GM12874 (cell line): Measurements from ENCODE around the gene PAPOLB.

Experiments used
- TF ChIP-seq, protein P1 (sequence below): IDR thresholded peaks from 2 replicates; pipeline ENCODE4 v1.5.1; 2011; ENCODE audit warnings: low read depth, mild to moderate bottlenecking, control low read depth, low read length, moderate library complexity; ENCODE audit not compliant: insufficient read depth

PAPOLB gene

DNA sequence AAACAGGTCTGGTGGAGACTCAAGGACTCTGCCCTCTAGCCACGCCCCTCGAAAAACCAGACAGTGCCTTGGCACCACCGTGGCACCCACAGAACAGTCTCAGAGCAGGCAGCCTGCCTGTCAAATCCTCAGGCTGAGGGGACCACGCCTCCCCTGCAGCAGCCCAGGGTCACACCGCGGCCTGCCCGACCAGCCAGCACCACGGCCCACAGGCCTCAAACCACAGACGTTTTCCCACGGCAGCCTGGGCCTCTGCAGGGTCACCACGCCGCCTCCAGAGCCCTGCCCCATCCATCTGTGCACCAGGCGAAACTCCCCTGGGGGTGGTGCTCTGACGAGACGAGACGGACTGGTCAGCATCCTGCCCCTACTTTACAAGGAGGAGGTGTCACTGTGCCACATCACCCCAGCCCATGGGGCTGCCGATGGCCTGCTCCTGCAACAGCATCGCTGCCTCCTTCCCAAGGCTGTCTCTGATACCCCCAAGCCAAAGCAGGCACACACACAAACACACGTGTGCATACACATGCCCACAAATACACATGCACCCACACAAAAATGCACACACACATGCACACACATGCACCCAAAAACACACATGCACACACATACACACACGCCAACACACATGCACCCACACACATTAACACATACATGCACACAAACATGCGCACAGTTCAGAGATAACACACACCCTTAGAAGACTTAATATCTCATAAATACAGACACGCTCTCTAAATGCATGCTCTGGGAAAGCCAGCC lies 24.6 kb downstream of the PAPOLB start:
- TF ChIP-seq, protein P1, sequence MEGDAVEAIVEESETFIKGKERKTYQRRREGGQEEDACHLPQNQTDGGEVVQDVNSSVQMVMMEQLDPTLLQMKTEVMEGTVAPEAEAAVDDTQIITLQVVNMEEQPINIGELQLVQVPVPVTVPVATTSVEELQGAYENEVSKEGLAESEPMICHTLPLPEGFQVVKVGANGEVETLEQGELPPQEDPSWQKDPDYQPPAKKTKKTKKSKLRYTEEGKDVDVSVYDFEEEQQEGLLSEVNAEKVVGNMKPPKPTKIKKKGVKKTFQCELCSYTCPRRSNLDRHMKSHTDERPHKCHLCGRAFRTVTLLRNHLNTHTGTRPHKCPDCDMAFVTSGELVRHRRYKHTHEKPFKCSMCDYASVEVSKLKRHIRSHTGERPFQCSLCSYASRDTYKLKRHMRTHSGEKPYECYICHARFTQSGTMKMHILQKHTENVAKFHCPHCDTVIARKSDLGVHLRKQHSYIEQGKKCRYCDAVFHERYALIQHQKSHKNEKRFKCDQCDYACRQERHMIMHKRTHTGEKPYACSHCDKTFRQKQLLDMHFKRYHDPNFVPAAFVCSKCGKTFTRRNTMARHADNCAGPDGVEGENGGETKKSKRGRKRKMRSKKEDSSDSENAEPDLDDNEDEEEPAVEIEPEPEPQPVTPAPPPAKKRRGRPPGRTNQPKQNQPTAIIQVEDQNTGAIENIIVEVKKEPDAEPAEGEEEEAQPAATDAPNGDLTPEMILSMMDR = no peak

GRCh38 chr7:4836206-4836661 lies 25.6 kb downstream of the PAPOLB start:
- TF ChIP-seq, protein P1 = no peak

DNA sequence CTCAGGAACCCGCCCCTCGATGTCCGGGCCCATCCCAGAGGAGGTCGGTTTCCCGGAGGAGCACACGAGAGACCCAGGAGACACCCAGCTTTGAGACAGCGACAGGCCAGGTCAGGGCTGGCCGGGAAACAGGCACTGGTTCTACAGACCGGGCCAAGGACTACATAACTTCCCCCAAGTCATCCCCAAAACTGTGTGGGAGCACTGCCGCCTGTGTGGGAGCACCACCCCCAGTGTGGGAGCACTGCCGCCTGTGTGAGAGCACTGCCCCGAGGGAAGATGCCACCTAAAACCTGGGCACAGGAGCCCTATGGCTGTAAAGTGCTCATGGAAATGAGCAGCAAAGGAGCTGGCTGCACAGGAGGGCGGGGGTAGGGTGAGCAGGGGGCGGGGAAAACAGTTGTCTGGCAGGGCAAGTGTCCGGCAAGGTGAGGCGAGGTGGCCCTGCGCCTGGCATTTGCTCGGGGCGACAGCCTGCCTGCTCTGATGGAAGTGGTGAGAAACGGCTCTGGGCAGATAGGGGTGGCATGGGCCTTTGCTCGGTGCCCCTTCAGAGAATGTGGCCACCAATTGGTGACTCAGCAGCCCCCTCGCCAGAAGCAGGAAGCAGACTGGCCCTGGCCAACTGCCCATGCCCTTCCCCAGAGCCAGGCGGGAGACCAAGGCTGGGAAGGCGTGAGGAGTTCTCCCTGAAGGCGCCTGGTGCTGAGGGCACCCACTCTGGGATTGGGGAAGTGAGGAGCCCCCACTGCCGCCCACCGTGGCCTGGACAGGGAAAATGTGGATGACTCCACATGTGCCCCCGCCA lies 26.2 kb downstream of the PAPOLB start:
- TF ChIP-seq, protein P1 = no peak

- TF ChIP-seq, protein P1 = no peak
Observed at GRCh38 chr7:4834601-4835397, 27.0 kb downstream of the PAPOLB start.

DNA sequence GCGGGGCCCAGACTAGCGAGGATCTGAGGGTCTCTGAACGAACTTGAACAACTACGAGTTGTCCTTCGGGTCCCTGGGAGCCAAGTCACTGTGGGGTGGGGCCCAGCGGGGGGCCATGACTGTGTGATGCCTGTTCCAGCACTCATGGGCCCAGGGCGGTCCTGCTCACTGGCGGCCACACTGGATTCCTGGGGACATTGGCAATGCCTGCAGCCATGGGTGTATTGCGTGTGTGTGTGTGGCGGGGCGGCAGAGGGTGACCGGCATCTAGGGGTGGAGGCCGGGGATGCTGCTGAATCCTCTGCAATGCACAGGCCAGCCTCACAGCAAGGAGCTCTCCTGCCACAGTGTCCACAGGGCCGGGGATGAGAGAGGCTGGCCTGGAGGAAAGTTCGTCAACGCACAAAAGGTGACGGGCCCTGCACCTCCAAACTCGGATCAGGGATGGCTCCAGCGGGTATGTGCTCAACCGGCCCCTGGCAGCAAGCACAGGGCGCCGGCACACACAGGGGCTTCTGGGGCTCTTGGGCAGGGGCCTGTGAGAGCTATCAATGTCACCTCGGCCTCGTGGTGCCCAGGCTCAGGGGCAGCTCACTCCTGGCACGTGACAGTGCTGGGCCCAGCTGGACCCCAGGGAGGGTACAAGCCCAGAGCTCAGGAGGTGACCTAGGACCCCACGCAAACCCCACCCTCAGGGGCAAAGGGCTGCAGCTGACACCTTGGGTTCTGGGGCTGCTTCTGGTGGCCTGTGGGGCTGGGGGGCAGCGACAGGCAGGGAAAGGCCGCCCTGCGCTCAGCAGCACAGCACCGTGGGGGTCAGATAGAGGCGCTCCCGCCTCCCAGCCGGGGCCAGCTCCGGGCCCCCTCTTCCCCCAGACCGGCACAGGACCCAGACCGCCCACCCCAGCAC lies 27.9 kb downstream of the PAPOLB start:
- TF ChIP-seq, protein P1 = no peak

GRCh38 chr7:4833176-4833575 lies 28.7 kb downstream of the PAPOLB start:
- TF ChIP-seq, protein P1 = no peak
